Astrocyte (in vitro differentiated cells and primary cell): ENCODE measurements around the gene PPP2R2C.

ENCODE experiments used
- EZH2 ChIP-seq: IDR thresholded peaks from 2 replicates; pipeline ENCODE4 v1.6.1; 2012; ENCODE audit warnings: mild to moderate bottlenecking, low read length, inconsistent platforms; ENCODE audit not compliant: insufficient read depth
- TF ChIP-seq, protein P1 (sequence below): IDR thresholded peaks from 2 replicates; pipeline ENCODE4 v1.5.1; 2011; ENCODE audit warnings: low read depth, mild to moderate bottlenecking, inconsistent platforms, low read length, moderate library complexity; ENCODE audit not compliant: insufficient read depth

DNA sequence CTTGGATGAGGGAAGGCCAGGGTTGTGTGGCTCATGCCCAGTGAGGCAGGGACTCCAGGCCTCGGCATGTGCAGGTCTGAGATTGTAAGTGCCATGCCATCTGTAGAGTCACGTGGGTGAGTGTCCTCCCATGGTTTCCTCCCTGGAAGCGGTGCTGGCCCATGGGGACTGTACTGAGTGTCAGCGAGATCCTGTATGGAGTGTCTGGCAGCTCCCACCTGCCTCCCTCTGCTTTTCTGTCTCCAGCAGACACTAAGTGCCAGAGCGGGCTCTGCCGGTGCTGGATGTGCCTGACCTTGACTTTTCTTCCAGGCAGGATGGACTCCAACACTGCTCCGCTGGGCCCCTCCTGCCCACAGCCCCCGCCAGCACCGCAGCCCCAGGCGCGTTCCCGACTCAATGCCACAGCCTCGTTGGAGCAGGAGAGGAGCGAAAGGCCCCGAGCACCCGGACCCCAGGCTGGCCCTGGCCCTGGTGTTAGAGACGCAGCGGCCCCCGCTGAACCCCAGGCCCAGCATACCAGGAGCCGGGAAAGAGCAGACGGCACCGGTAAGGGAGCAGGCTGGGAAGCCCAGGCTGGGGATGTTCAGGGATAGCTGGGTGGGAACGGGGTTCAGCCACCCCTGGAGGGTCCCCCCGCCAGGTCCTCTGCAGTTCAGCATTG, 195.1 kb downstream of the PPP2R2C start:
- TF ChIP-seq, protein P1, sequence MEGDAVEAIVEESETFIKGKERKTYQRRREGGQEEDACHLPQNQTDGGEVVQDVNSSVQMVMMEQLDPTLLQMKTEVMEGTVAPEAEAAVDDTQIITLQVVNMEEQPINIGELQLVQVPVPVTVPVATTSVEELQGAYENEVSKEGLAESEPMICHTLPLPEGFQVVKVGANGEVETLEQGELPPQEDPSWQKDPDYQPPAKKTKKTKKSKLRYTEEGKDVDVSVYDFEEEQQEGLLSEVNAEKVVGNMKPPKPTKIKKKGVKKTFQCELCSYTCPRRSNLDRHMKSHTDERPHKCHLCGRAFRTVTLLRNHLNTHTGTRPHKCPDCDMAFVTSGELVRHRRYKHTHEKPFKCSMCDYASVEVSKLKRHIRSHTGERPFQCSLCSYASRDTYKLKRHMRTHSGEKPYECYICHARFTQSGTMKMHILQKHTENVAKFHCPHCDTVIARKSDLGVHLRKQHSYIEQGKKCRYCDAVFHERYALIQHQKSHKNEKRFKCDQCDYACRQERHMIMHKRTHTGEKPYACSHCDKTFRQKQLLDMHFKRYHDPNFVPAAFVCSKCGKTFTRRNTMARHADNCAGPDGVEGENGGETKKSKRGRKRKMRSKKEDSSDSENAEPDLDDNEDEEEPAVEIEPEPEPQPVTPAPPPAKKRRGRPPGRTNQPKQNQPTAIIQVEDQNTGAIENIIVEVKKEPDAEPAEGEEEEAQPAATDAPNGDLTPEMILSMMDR = no peak
- no peak for TF ChIP-seq EZH2
